ENCODE results near the gene HMCN2.

The HMCN2 gene

GRCh38 chr9:130308081-130308571, 42.6 kb downstream of the HMCN2 start:
- no peak for DNase-seq (ENCODE audit: low spot score)

DNA sequence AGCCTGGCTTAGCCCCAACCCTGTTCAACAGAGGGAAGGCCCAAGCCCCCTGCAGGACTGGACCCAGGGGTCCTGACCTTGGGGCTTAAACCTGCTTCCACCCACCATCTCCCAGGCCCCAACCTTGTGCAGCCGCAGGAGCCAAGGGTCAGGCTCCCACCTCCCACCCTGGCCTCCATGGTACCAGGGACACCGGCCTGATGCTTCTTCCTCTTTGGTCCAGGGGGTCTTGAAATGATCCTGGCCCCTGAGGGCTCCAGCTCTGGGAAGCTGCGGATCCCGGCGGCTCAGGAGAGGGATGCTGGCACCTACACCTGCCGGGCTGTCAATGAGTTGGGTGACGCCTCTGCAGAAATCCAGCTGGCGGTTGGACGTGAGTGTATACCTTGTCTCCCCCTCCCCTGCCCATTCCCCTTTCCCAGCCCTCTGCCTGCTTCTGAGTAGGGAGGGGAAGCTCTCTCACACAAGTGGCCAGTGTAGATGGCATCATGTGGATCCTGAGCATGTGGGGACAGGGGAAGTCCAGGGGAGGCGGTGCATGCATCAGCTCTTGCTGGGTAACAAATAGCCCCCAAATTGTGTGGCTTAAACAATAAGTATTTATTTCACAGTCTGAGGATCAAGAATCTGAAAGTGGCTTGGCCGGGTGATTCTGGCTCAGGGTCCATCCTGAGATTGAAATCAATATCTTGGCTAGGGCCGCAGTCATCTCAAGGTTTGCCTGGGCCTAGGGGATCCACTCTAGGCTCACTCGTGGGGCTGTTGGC, 44.3 kb downstream of the HMCN2 start:
- no peak for DNase-seq (ENCODE audit: low spot score)

DNA sequence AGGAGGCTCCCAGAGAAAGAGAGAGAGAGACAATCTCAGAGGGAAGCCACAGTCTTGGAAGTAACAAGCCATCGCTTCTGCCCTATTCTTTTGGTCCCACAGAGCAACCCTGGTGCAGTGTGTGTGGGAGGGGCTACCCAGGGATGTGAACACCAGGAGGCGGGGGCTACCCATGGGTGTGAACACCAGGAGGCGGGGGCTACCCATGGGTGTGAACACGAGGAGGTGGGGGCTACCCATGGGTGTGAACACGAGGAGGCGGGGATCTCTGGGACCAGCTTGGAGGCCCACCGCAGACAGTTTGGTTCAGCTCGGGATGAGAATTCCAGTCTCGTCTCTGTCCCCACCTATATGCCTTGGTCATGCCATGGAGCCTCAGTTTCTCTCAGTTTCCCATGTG, 44.9 kb downstream of the HMCN2 start:
- no peak for DNase-seq (ENCODE audit: low spot score)

- no peak for DNase-seq (ENCODE audit: low spot score)
These were observed 45.4 kb downstream of the HMCN2 start for GRCh38 chr9:130311003-130311402.

- no peak for DNase-seq (ENCODE audit: low spot score)
These were observed 46.0 kb downstream of the HMCN2 start for GRCh38 chr9:130311408-130312140.

DNA sequence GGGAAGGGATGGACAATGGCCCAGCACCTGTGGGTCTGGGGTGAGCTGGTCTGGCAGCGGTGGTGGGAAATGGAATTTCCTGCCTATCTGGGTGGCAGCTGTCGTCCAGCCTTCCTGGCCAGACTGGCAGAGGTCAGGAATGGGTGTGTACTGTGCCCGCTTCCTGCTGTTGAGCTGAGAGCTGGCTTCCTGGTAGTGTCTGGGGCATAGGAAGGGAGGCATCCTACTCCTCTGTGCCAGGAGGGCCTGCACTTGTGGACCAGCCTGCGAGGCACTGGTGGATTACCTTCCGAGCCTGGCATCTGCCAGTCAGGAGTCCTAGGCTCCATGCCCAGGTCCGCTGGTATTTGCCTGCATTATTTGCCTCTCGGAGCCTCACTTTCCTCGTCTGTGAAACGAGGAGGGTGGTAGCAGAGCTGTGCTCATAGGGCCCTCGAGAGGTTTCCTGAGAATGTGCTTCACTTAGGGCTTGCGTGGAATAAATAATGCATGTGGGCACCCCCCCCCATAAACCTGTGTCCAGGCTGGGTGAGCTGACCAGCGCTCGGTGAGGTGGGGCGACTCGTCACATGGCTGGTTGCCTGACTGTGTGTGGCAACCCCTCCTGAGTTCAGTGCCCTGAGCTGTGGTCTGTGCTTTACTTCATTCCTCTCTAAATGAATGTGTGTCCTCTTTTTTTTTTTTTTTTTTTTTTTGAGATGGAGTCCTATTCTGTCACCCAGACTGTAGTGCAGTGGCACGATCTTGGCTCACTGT, 47.7 kb downstream of the HMCN2 start:
- DNase-seq (ENCODE audit: low spot score) = no peak

- DNase-seq (ENCODE audit: low spot score) = no peak
These were observed 50.1 kb downstream of the HMCN2 start for GRCh38 chr9:130315446-130316226.

DNA sequence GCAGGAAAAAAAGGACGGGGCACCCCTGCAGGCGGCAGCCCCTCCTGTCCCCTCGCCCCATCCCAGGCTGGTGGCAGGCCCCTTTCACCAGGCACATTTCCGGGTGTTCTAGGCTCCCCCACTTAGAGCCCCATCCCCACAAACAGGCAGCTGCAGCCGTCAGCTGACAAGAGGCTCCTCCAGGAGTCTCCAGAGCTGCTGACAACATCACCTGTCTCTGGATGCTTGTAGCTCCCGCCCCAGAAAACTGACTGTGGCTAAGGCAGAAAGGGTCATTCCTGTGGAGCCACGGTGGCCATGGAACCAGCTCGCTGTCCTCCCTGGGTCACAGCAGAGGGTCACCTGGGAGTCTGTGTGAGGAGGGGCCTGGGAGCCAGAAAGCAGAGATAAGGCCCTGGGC, 50.9 kb downstream of the HMCN2 start:
- no peak for DNase-seq (ENCODE audit: low spot score)

DNA sequence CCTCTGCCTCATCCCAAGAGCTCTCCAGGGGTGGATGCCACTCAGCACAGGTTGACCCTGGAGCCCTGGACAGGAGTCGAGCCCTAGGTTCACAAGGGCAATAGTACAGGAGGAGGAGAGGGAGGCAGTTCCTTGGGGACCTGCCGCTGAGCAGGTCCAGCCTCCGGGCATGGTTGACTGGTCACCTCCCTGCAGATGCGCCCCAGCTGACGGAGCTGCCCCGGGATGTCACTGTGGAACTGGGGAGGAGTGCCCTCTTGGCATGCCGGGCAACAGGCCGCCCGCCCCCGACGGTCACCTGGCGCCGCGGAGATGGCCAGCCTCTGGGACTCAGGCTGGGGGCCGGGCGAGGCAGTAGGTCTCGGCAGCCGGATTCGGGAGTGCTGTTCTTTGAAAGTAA, 53.7 kb downstream of the HMCN2 start:
- DNase-seq (ENCODE audit: low spot score) = no peak

- DNase-seq (ENCODE audit: low spot score) = no peak
These were observed 54.6 kb downstream of the HMCN2 start for GRCh38 chr9:130319944-130320712.

- no peak for DNase-seq (ENCODE audit: low spot score)
These were observed 55.3 kb downstream of the HMCN2 start for GRCh38 chr9:130320723-130321481.

DNA sequence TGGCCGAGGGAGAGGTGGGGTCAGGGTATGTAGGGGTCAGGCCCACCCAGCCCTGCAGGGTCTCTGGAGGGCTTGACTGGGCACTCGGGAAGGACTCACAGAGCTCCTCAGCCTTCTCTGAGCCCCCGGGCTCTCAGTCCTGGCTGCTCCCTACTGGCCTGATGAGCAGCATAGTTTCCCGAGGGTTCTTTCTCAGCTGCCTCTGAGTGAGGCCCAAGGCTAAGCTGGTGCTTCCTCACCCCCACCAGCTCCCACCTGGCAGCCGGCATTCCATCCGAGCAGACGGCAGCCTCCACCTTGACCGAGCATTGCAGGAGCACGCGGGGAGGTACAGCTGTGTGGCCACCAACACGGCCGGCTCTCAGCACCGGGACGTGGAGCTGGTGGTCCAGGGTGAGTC, 56.0 kb downstream of the HMCN2 start:
- DNase-seq (ENCODE audit: low spot score) = no peak

- no peak for DNase-seq (ENCODE audit: low spot score)
These were observed 57.6 kb downstream of the HMCN2 start for GRCh38 chr9:130323051-130323745.

DNA sequence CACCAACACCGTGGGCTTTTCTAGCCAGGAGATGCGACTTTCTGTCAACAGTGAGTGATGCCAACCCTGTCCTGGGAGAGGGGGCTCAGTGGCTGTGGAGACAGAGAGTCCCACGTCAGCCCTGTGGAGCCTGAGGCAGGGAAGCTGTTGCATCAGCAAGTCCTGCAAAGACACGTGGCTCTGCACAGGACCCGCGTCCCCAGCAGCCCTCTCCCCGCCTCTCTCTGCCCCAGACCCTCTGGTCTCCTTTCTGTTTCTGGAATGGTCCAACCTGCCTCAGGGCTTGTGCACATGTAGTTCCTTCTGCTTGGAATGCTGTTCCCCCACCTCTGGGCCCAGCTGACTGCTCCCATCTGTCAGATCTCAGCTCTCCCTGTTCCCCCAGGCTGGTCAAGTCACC, 60.4 kb downstream of the HMCN2 start:
- DNase-seq (ENCODE audit: low spot score) = no peak

- DNase-seq (ENCODE audit: low spot score) = no peak
These were observed 61.7 kb downstream of the HMCN2 start for GRCh38 chr9:130327070-130327780.

- no peak for DNase-seq (ENCODE audit: low spot score)
These were observed 62.3 kb downstream of the HMCN2 start for GRCh38 chr9:130327781-130328348.

DNA sequence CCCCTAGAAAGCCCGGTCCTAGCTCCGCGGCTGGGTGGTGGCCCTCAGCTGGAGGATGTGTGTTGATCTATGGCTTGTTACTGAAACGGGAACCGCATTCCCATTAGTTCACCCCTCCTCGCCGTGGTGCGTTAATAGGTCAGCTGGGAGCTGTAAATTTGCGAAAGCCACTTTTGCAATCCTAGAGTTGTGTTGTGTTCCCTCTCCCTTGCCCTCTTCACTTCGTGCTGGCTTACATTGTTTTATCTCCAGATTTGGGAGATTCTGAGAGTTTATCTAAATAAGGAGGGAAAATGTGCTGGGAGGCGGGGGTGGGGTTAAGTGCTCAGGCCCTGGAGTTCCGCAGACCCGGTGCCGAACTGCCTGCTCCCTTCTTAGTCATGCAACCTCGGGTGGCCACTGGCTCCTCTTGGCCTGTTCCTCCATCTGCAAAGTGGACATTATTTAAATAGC, 62.8 kb downstream of the HMCN2 start:
- DNase-seq (ENCODE audit: low spot score) = no peak

GRCh38 chr9:130329061-130329460, 63.5 kb downstream of the HMCN2 start:
- DNase-seq (ENCODE audit: low spot score) = no peak

Data from HuH-7.5 (cell line).